ENCODE results near the gene SH3BP5L. TPM values are rescaled to one million over a fixed set of nuclear protein-coding genes. Genes with fewer than 3 reads are reported as not detected.

SH3BP5L gene
- total and polyA plus RNA-seq, 2 of the 8 experiments (the other 6 are each of a cell fraction or from before 2014, with no cell fraction given) = 20.2 to 28.4 TPM

- no peak overlapping the region for H4K8ac ChIP-seq (ENCODE audit: extremely low read depth, insufficient read depth, low read length)
- no peak overlapping the region for H4K91ac ChIP-seq (replicated peaks; ENCODE audit: insufficient read length, low read length)
- H2BK12ac ChIP-seq (ENCODE audit: low read depth, low read length) = no peak overlapping the region
- CTCF ChIA-PET (ENCODE audit: partially characterized antibody) = interaction anchor here (0.6 to 1.1 kb wide), 4 partner anchors 10 to 41 kb away, joined by 3 read pairs; no protein-coding TSS in a partner anchor
- H3K27ac ChIP-seq (ENCODE audit: low read depth, low read length) = no peak overlapping the region
- no peak overlapping the region for H3K18ac ChIP-seq (ENCODE audit: extremely low read depth, low read length)
- H3K23me2 ChIP-seq (ENCODE audit: low read depth, low read length) = no peaks in the 10 kb centered on the region
- no peak overlapping the region for H4K5ac ChIP-seq (ENCODE audit: insufficient read length, low read depth, low read length)
- WGBS, 2 experiments (ENCODE audit: extremely low coverage in 1 of 2, insufficient coverage in 1 of 2, insufficient read length in 1 of 2, insufficient replicate concordance in 2 of 2, low coverage in 1 of 2, low lambda C conversion rate in 2 of 2, missing lambda C conversion rate in 1 of 2) = 92% methylated on average over 10 of the region's 10 CpGs; no CpG with 5 or more reads in 1 of the 2 experiments
- no peaks in the 10 kb centered on the region for H3K4me1 ChIP-seq (replicated peaks in 1 of 4; ENCODE audit: control insufficient read depth in 3 of 4, insufficient read depth in 4 of 4, low read length in 3 of 4)
- no peaks in the 10 kb centered on the region for H4K20me1 ChIP-seq (replicated peaks in 1 of 2; ENCODE audit: control insufficient read depth in 1 of 2, insufficient read depth in 2 of 2, low read length in 2 of 2)
- no peak overlapping the region for H2BK20ac ChIP-seq (ENCODE audit: low read length)
- H3K27me3 ChIP-seq (replicated peaks in 1 of 4; ENCODE audit: control insufficient read depth in 3 of 4, extremely low read depth in 1 of 4, insufficient read depth in 3 of 4, low read length in 3 of 4) = no peaks in the 10 kb centered on the region
- no peak overlapping the region for H3K4me2 ChIP-seq (ENCODE audit: insufficient read depth in 1 of 2, low read depth in 2 of 2, low read length in 2 of 2)
- no peak overlapping the region for H3K9ac ChIP-seq (replicated peaks in 1 of 4; ENCODE audit: extremely low read depth in 1 of 4, low read depth in 3 of 4, low read length in 3 of 4)
- no peak overlapping the region for H2AFZ ChIP-seq (ENCODE audit: low read length)
- no peak overlapping the region for H3K4me3 ChIP-seq (ENCODE audit: extremely low read depth in 1 of 4, insufficient read depth in 2 of 4, low read depth in 3 of 4, low read length in 4 of 4)
- DNase-seq (ENCODE audit: low read depth in 1 of 2, low spot score in 2 of 2) = no peak
- no peak overlapping the region for H2BK120ac ChIP-seq (replicated peaks; ENCODE audit: low read depth, low read length)
- POLR2A ChIA-PET (ENCODE audit: partially characterized antibody) = interaction anchor here (1.3 kb wide), 1 partner anchor 16 kb away, joined by 5 read pairs; the partner anchor contains the start of gene SH3BP5L
- no peak overlapping the region for H3K56ac ChIP-seq (replicated peaks; ENCODE audit: insufficient read length, low read depth, low read length)
- peaks cover 7 to 13% of the 10 kb centered on the region in 2 experiments; a peak in 3 of 4 replicates for H3K9me3 ChIP-seq (ENCODE audit: insufficient read depth in 2 of 2, low read depth in 1 of 2, low read length in 1 of 2)
- H2BK5ac ChIP-seq (ENCODE audit: low read depth, low read length) = no peak overlapping the region
- TF ChIP-seq JUND (IDR thresholded peaks at IDR 0.05; ENCODE audit: low read length) (no peak), RFX5 (IDR thresholded peaks at IDR 0.05; ENCODE audit: borderline replicate concordance, low read depth, low read length) (no peak), NRF1 (IDR thresholded peaks at IDR 0.05; ENCODE audit: low read depth, low read length) (no peak), HDAC6 (IDR thresholded peaks at IDR 0.05; ENCODE audit: low read depth, low read length) (no peak), ZNF274 (IDR thresholded peaks at IDR 0.05; ENCODE audit: borderline replicate concordance, extremely low read depth, low read length) (no peak), E2F6 (IDR thresholded peaks at IDR 0.05) (no peak), BCL11A (IDR thresholded peaks at IDR 0.05; ENCODE audit: low read depth in 2 of 2, low read length in 2 of 2) (no peak)
- no peak overlapping the region for H3K4ac ChIP-seq (replicated peaks; ENCODE audit: insufficient read length, low read depth, low read length)
- H3K36me3 ChIP-seq (ENCODE audit: control insufficient read depth in 2 of 4, insufficient read depth in 4 of 4, low read length in 3 of 4) = peaks cover 10 to 24% (median 20%) of the 10 kb centered on the region in 4 experiments
- no peak overlapping the region for H2AK5ac ChIP-seq (ENCODE audit: low read depth, low read length)
- H3K79me1 ChIP-seq (ENCODE audit: low read depth, low read length) = no peaks in the 10 kb centered on the region
- no peak overlapping the region for H2BK15ac ChIP-seq (ENCODE audit: low read length)
- no peak overlapping the region for H3K23ac ChIP-seq (ENCODE audit: insufficient read length)
- FAIRE-seq = no peak
- H3K14ac ChIP-seq (ENCODE audit: insufficient read length) = no peak overlapping the region
- no peaks in the 10 kb centered on the region for H3K79me2 ChIP-seq (ENCODE audit: control insufficient read depth in 1 of 2, insufficient read depth in 2 of 2, low read length in 2 of 2)
Observed at GRCh38 chr1:248810000-248810726, 15.6 kb downstream of the SH3BP5L start.

Data from H1 (cell line).